Glutamatergic neuron (in vitro differentiated cells): Measurements from ENCODE around the gene LUM. TPM values are rescaled to one million over a fixed set of nuclear protein-coding genes. Genes with fewer than 3 reads are reported as not detected.

Experiments
- DNase-seq: peaks from one replicate; pipeline ENCODE4 v3.0.0; 2022
- H3K27ac Mint-ChIP-seq: one replicate; pipeline ENCODE4 v1.8.0; 2020; ENCODE audit warnings: mild to moderate bottlenecking, mixed read lengths, inconsistent platforms; ENCODE audit not compliant: unreplicated experiment
- H3K27me3 Mint-ChIP-seq: one replicate; pipeline ENCODE4 v1.8.0; 2020; ENCODE audit warnings: mild to moderate bottlenecking, moderate library complexity, mixed read lengths, inconsistent platforms; ENCODE audit not compliant: unreplicated experiment
- H3K36me3 Mint-ChIP-seq: one replicate; pipeline ENCODE4 v1.8.0; 2020; ENCODE audit warnings: mild to moderate bottlenecking, mixed read lengths, inconsistent platforms; ENCODE audit not compliant: unreplicated experiment
- H3K4me1 Mint-ChIP-seq: one replicate; pipeline ENCODE4 v1.8.0; 2020; ENCODE audit warnings: mild to moderate bottlenecking, low read depth, mixed read lengths, inconsistent platforms; ENCODE audit not compliant: unreplicated experiment
- H3K4me3 Mint-ChIP-seq: one replicate; pipeline ENCODE4 v1.8.0; 2020; ENCODE audit warnings: mild to moderate bottlenecking, mixed read lengths, inconsistent platforms; ENCODE audit not compliant: unreplicated experiment
- H3K9me3 Mint-ChIP-seq: one replicate; pipeline ENCODE4 v1.8.0; 2020; ENCODE audit warnings: mild to moderate bottlenecking, moderate library complexity, mixed read lengths, inconsistent platforms; ENCODE audit not compliant: unreplicated experiment
- total RNA-seq: library from RNA; stranded (reverse); fragmentation: NEBNext Ultra II Directional; extraction: Animal tissue kit (Norgen Biotek cat#: 25700); gene quantifications from one replicate; pipeline ENCODE4 v1.2.1, GENCODE V29; 2021; ENCODE audit not compliant: unreplicated experiment
- TF ChIP-seq, protein P1 (sequence below): fragments of 200-600 bp; sonication (generic); IDR thresholded peaks from one replicate; pipeline ENCODE4 v1.5.0; 2021; ENCODE audit not compliant: partially characterized antibody, unreplicated experiment

The LUM gene
- total RNA-seq, 1 donor from 2014 or later, result not detected

GRCh38 chr12:91099836-91100235 is 11.5 kb downstream of the LUM start:
- H3K4me1 Mint-ChIP-seq, result no peaks in the 10 kb centered on the region
- H3K27me3 Mint-ChIP-seq, result no peaks in the 10 kb centered on the region
- no peak overlapping the region for H3K4me3 Mint-ChIP-seq
- no peak for DNase-seq
- TF ChIP-seq, protein P1, sequence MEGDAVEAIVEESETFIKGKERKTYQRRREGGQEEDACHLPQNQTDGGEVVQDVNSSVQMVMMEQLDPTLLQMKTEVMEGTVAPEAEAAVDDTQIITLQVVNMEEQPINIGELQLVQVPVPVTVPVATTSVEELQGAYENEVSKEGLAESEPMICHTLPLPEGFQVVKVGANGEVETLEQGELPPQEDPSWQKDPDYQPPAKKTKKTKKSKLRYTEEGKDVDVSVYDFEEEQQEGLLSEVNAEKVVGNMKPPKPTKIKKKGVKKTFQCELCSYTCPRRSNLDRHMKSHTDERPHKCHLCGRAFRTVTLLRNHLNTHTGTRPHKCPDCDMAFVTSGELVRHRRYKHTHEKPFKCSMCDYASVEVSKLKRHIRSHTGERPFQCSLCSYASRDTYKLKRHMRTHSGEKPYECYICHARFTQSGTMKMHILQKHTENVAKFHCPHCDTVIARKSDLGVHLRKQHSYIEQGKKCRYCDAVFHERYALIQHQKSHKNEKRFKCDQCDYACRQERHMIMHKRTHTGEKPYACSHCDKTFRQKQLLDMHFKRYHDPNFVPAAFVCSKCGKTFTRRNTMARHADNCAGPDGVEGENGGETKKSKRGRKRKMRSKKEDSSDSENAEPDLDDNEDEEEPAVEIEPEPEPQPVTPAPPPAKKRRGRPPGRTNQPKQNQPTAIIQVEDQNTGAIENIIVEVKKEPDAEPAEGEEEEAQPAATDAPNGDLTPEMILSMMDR, result no peak
- no peak overlapping the region for H3K27ac Mint-ChIP-seq
- no peaks in the 10 kb centered on the region for H3K36me3 Mint-ChIP-seq
- H3K9me3 Mint-ChIP-seq, result no peaks in the 10 kb centered on the region

DNA sequence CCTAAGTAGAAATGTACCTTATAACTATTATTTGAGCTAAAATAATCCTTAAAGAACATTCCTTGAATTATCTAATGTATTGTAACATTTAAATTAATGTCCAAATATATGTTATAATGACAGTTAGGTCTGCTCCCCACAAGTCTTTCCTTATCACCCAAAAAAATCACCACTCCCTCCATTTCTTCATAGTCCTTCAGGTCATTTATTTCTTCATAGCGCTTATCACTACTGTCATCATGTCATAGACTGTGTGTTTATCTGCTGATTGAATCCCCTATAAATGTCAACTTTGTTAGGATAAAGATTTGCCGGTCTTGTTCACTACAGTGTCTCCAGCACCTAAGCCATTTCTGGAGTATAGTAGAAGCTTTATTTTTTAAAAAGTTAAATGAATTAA is 12.0 kb downstream of the LUM start:
- Mint-ChIP-seq H3K27me3 (no peaks in the 10 kb centered on the region), H3K36me3 (no peaks in the 10 kb centered on the region), H3K4me1 (no peaks in the 10 kb centered on the region), H3K4me3 (no peak overlapping the region), H3K9me3 (no peaks in the 10 kb centered on the region), H3K27ac (no peak overlapping the region)
- TF ChIP-seq, protein P1, result no peak
- no peak for DNase-seq

DNA sequence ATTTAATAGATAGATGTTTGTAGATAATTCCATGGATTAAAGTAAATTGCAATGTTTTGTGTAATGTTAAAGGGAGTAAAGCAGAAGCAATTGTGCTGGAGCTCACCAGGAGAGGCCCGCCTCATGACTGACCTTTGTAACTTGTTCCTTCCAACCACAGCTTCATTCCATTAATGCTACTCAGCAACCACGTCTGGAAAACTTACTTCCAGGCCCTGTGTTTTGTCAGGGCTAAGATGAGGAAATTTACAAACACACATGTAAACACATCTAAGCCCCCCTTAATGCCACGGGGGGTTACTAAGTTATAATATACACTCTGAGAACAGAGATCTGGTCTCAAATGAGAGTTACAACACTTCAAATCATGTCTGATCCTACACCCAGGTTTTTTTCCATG is 12.4 kb downstream of the LUM start:
- Mint-ChIP-seq H3K9me3 (no peaks in the 10 kb centered on the region), H3K27me3 (no peaks in the 10 kb centered on the region), H3K27ac (no peak overlapping the region), H3K36me3 (no peaks in the 10 kb centered on the region), H3K4me1 (no peaks in the 10 kb centered on the region), H3K4me3 (no peak overlapping the region)
- DNase-seq, result no peak
- TF ChIP-seq, protein P1, result no peak

DNA sequence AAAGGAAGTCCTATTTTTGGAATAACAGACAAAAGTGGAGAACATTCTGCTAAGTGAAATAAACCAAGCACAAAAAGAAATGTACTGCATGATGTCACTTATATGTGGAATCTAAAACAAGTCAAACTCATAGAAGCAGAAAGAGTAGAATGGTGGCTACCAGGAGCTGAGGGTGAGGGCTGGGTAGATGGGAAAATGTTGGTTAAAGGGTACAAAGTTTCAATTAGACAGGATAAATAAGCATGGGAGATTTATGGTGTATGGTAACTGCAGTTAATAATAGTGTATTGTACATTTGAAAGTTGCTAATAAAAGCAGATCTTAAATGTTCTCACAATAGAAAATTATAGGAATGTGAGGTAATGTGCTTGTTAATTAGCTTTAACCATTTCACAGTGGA is 12.8 kb downstream of the LUM start:
- H3K4me3 Mint-ChIP-seq, result no peak overlapping the region
- no peaks in the 10 kb centered on the region for H3K27me3 Mint-ChIP-seq
- H3K27ac Mint-ChIP-seq, result no peak overlapping the region
- no peaks in the 10 kb centered on the region for H3K36me3 Mint-ChIP-seq
- H3K9me3 Mint-ChIP-seq, result no peaks in the 10 kb centered on the region
- no peak for DNase-seq
- H3K4me1 Mint-ChIP-seq, result no peaks in the 10 kb centered on the region
- TF ChIP-seq, protein P1, result no peak

GRCh38 chr12:91094957-91095356 is 16.3 kb downstream of the LUM start:
- TF ChIP-seq, protein P1, result no peak
- Mint-ChIP-seq H3K4me3 (no peak overlapping the region), H3K4me1 (no peaks in the 10 kb centered on the region), H3K36me3 (peaks cover 8% of the 10 kb centered on the region), H3K9me3 (peaks cover under 1% of the 10 kb centered on the region), H3K27me3 (no peaks in the 10 kb centered on the region), H3K27ac (no peak overlapping the region)
- DNase-seq, result no peak
